ENCODE data around the gene FBXO8.

- no peak for TF ChIP-seq CTCF (IDR thresholded peaks at IDR 0.05)
- no peak for TF ChIP-seq POLR2A (IDR thresholded peaks at IDR 0.05)
Observed at GRCh38 chr4:174316954-174317353, 33.5 kb upstream of the FBXO8 start.
